Neural crest cell (in vitro differentiated cells): ENCODE results near the gene CCDC81. TPM values are rescaled to one million over a fixed set of nuclear protein-coding genes. Genes with fewer than 3 reads are reported as not detected.

Source experiments
- DNase-seq: peaks from one replicate; pipeline ENCODE4 v3.0.0; 2021; ENCODE audit warnings: low read depth, mixed read lengths, low spot score
- H3K27ac Mint-ChIP-seq: one replicate; pipeline ENCODE4 v1.8.0; 2021; ENCODE audit warnings: mild to moderate bottlenecking, mixed read lengths; ENCODE audit not compliant: unreplicated experiment
- H3K27me3 Mint-ChIP-seq: 2 replicates; pipeline ENCODE4 v1.8.0; 2021; ENCODE audit warnings: low read depth, mild to moderate bottlenecking, mixed read lengths
- H3K36me3 Mint-ChIP-seq: 2 replicates; pipeline ENCODE4 v1.8.0; 2021; ENCODE audit warnings: low read depth, mild to moderate bottlenecking, mixed read lengths
- H3K4me1 Mint-ChIP-seq: 2 replicates; pipeline ENCODE4 v1.8.0; 2021; ENCODE audit warnings: mixed read lengths
- H3K4me3 Mint-ChIP-seq: one replicate; pipeline ENCODE4 v1.8.0; 2021; ENCODE audit warnings: mild to moderate bottlenecking, mixed read lengths
- H3K9me3 Mint-ChIP-seq: 2 replicates; pipeline ENCODE4 v1.8.0; 2021; ENCODE audit warnings: mixed read lengths
- CTCF ChIP-seq: fragments of 200-600 bp; sonication (generic); conservative IDR thresholded peaks from 2 replicates; pipeline ENCODE4 v1.5.0; 2021; ENCODE audit warnings: antibody characterized with exemption, mild to moderate bottlenecking
- total RNA-seq: library from RNA; stranded (reverse); gene quantifications from 2 replicates; pipeline ENCODE4 v1.2.1, GENCODE V29; 2021

The CCDC81 gene
- total RNA-seq, 1 donor from 2014 or later = 2.8 TPM

DNA sequence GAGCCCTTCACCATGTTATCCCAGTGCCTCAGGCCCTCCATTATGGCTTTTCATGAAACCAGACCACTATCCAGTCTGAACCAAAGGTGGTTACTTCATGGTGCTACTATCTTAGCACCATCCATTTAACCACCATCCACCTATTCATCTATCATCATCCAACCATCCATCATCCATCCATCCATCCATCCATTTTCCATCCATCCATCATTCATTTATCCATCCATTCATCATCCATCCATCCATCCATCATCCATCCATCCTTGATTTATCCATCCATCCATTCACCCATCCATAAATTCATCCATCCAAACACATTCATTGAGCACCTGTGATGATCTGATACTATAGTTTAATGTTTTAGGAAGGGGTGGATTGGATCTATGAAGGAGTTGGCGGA, 93.5 kb downstream of the CCDC81 start:
- Mint-ChIP-seq H3K9me3 (peaks cover 4% of the 10 kb centered on the region), H3K27me3 (no peaks in the 10 kb centered on the region), H3K4me3 (no peak overlapping the region), H3K36me3 (peaks cover 15% of the 10 kb centered on the region), H3K4me1 (peaks cover 8% of the 10 kb centered on the region), H3K27ac (no peak overlapping the region)
- no peak for DNase-seq
- no peak for TF ChIP-seq CTCF

GRCh38 chr11:86469491-86470388, 95.1 kb downstream of the CCDC81 start:
- Mint-ChIP-seq H3K27ac (no peak overlapping the region), H3K36me3 (peaks cover 18% of the 10 kb centered on the region), H3K4me1 (peaks cover 15% of the 10 kb centered on the region), H3K4me3 (no peak overlapping the region), H3K27me3 (no peaks in the 10 kb centered on the region), H3K9me3 (peaks cover 9% of the 10 kb centered on the region)
- no peak for DNase-seq
- no peak for TF ChIP-seq CTCF

Other genes starting within 250 kb of the CCDC81 start
- 39.2 and 41.8 TPM in 2 replicates for gene EED, start 130.1 kb upstream of the CCDC81 start, total RNA-seq
- 52.6 and 56.7 TPM in 2 replicates for gene HIKESHI, start 72.6 kb upstream of the CCDC81 start, total RNA-seq